A172 (cell line): ENCODE results near the gene LRRC26. TPM values are rescaled to one million over a fixed set of nuclear protein-coding genes. Genes with fewer than 3 reads are reported as not detected.
A peak's percentile ranks its signal among the peaks of the same experiment; 100 is the strongest.

Experiments used
- DNase-seq: peaks from one replicate; pipeline ENCODE4 v3.0.0-alpha.2; 2015; ENCODE audit warnings: low spot score
- total RNA-seq: library from RNA; depleted of rRNA; stranded (reverse); fragments of >200 nt; shearing (Covaris generic); gene quantifications from 2 replicates; pipeline ENCODE4 v1.2.3, GENCODE V29; 2014

Gene LRRC26
- total RNA-seq, 1 experiment from 2014 or later, result not detected

- no peak for DNase-seq
Measured at GRCh38 chr9:137167747-137168572, 1.9 kb downstream of the LRRC26 start.

- no peak for DNase-seq
Measured at GRCh38 chr9:137167277-137167746, 2.5 kb downstream of the LRRC26 start.

- DNase-seq, result no peak
Measured at GRCh38 chr9:137166380-137167229, 3.2 kb downstream of the LRRC26 start.

- DNase-seq, result no peak
Measured at GRCh38 chr9:137165250-137165836, 4.5 kb downstream of the LRRC26 start.

GRCh38 chr9:137164370-137165249 is 5.2 kb downstream of the LRRC26 start:
- DNase-seq, result no peak

GRCh38 chr9:137163805-137164204 is 6.0 kb downstream of the LRRC26 start:
- no peak for DNase-seq

GRCh38 chr9:137163365-137163715 is 6.5 kb downstream of the LRRC26 start:
- no peak for DNase-seq

GRCh38 chr9:137162505-137163364 is 7.1 kb downstream of the LRRC26 start:
- no peak for DNase-seq

- no peak for DNase-seq
Measured at GRCh38 chr9:137161558-137162486, 8.0 kb downstream of the LRRC26 start.

GRCh38 chr9:137160716-137161557 is 8.9 kb downstream of the LRRC26 start:
- no peak for DNase-seq

- DNase-seq, result no peak
Measured at GRCh38 chr9:137160054-137160425, 9.8 kb downstream of the LRRC26 start.

- DNase-seq, result no peak
Measured at GRCh38 chr9:137159105-137160053, 10.5 kb downstream of the LRRC26 start.

- DNase-seq, result no peak
Measured at GRCh38 chr9:137158625-137159024, 11.2 kb downstream of the LRRC26 start.

GRCh38 chr9:137157618-137158415 is 12.0 kb downstream of the LRRC26 start:
- no peak for DNase-seq

- peak; percentile 34 for DNase-seq
Measured at GRCh38 chr9:137156567-137157375, 13.1 kb downstream of the LRRC26 start.
